Measurements from ENCODE around the gene LRP1. TPM values are rescaled to one million over a fixed set of nuclear protein-coding genes. Genes with fewer than 3 reads are reported as not detected.

Gene LRP1
- total and polyA plus RNA-seq, 2 of the 13 experiments (the other 11 are each of a cell fraction or from before 2014, with no cell fraction given), result 14.7 to 30.8 TPM

DNA sequence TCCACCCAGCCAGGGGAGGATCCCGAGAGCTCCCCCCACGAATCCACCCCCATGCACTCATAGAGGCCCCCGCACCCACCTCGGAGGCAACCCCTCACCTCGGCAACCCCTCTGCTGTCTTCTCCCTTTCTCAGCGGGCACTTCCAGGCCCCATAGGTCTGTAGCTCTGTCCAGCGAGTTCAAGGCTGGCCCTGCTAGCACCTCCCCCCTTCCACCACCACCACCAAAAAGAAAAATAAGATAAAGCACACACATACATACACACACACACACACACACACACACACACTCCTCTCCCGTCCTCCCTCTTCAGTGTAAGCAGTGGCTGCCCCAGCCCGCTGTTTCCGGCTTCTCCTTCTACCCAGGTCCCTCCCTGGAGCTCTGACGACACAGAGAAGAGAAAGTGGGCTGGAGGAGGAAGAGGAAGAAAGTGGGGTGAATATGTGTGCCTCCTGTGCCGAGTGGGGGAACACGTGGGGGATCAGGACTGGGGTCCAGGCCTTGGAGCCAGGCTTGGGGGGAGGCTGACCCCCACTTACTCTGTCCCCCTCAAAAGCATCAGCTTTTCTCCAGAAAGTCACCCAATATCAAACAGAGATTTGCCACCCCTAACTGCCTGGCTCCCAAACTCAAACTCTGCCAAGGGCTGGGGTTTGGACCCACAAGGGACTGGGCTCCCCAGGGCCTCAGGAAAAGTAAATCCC lies 17.1 kb upstream of the LRP1 start, which contains the start of gene STAT6 (continued):
- TF ChIP-seq, protein P1, sequence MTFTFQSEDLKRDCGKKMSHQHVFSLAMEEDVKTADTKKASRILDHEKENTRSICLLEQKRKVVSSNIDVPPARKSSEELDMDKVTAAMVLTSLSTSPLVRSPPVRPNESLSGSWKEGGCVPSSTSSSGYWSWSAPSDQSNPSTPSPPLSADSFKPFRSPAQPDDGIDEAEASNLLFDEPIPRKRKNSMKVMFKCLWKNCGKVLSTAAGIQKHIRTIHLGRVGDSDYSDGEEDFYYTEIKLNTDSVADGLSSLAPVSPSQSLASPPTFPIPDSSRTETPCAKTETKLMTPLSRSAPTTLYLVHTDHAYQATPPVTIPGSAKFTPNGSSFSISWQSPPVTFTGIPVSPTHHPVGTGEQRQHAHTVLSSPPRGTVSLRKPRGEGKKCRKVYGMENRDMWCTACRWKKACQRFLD (CRISPR knock-in tag; IDR thresholded peaks at IDR 0.05; ENCODE audit: borderline replicate concordance), result no peak
- no peak for TF ChIP-seq RAD21 (CRISPR knock-in tag; IDR thresholded peaks at IDR 0.05)
- TF ChIP-seq ZNF224 (CRISPR knock-in tag; IDR thresholded peaks at IDR 0.05), result no peak
- no peak for TF ChIP-seq ZNF788 (CRISPR knock-in tag; IDR thresholded peaks at IDR 0.05; ENCODE audit: borderline replicate concordance)
- TF ChIP-seq ZNF143 (CRISPR knock-in tag; IDR thresholded peaks at IDR 0.05), result no peak
- TF ChIP-seq ZNF580 (CRISPR knock-in tag; IDR thresholded peaks at IDR 0.05; ENCODE audit: borderline replicate concordance, low read depth), result peak; percentile 38; the same call in 1 of the 2 replicates
- TF ChIP-seq SP4 (CRISPR knock-in tag; IDR thresholded peaks at IDR 0.05), result no peak
- TF ChIP-seq MEF2D (CRISPR knock-in tag; IDR thresholded peaks at IDR 0.05), result no peak; the same call in 1 of the 2 replicates
- TF ChIP-seq ZNF839 (CRISPR knock-in tag; IDR thresholded peaks at IDR 0.05; ENCODE audit: borderline replicate concordance), result no peak
- TF ChIP-seq KLF13 (CRISPR knock-in tag; IDR thresholded peaks at IDR 0.05), result no peak
- TF ChIP-seq ZBTB44 (CRISPR knock-in tag; IDR thresholded peaks at IDR 0.05), result no peak
- TF ChIP-seq ZNF724P (CRISPR knock-in tag; IDR thresholded peaks at IDR 0.05; ENCODE audit: borderline replicate concordance), result no peak
- TF ChIP-seq KDM4B (CRISPR knock-in tag; IDR thresholded peaks at IDR 0.05), result no peak
- TF ChIP-seq SRSF9 (IDR thresholded peaks at IDR 0.05; ENCODE audit: borderline replicate concordance, insufficient read depth, low read depth, low read length, poor library complexity, severe bottlenecking), result no peak
- no peak for TF ChIP-seq ATF6 (CRISPR knock-in tag; conservative IDR thresholded peaks at IDR 0.05)
- TF ChIP-seq ZC3H13 (CRISPR knock-in tag; IDR thresholded peaks at IDR 0.05), result no peak
- TF ChIP-seq, protein P2, sequence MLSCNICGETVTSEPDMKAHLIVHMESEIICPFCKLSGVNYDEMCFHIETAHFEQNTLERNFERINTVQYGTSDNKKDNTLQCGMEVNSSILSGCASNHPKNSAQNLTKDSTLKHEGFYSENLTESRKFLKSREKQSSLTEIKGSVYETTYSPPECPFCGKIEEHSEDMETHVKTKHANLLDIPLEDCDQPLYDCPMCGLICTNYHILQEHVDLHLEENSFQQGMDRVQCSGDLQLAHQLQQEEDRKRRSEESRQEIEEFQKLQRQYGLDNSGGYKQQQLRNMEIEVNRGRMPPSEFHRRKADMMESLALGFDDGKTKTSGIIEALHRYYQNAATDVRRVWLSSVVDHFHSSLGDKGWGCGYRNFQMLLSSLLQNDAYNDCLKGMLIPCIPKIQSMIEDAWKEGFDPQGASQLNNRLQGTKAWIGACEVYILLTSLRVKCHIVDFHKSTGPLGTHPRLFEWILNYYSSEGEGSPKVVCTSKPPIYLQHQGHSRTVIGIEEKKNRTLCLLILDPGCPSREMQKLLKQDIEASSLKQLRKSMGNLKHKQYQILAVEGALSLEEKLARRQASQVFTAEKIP (CRISPR knock-in tag; IDR thresholded peaks at IDR 0.05; ENCODE audit: borderline replicate concordance), result no peak
- TF ChIP-seq, protein P3, sequence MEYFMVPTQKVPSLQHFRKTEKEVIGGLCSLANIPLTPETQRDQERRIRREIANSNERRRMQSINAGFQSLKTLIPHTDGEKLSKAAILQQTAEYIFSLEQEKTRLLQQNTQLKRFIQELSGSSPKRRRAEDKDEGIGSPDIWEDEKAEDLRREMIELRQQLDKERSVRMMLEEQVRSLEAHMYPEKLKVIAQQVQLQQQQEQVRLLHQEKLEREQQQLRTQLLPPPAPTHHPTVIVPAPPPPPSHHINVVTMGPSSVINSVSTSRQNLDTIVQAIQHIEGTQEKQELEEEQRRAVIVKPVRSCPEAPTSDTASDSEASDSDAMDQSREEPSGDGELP (IDR thresholded peaks at IDR 0.05; ENCODE audit: borderline replicate concordance, low read depth), result no peak
- no peak for TF ChIP-seq CTCF (CRISPR knock-in tag; IDR thresholded peaks at IDR 0.05)

All from HepG2 (cell line).